H1 (cell line): ENCODE measurements around the gene WDFY3.

Experiments used
- FOSL1 ChIP-seq: IDR thresholded peaks from 2 replicates; pipeline ENCODE4 v1.6.1; 2011; ENCODE audit warnings: mild to moderate bottlenecking, low read depth, low read length, moderate library complexity; ENCODE audit not compliant: insufficient read depth
- POLR2AphosphoS5 ChIP-seq: IDR thresholded peaks from 2 replicates; pipeline ENCODE4 v1.6.1; 2011; ENCODE audit warnings: low read depth, low read length
- SUZ12 ChIP-seq: fragments of 200-600 bp; sonication (generic); IDR thresholded peaks from 2 replicates; pipeline ENCODE4 v1.6.1; 2012; ENCODE audit warnings: mild to moderate bottlenecking, inconsistent platforms, low read length, moderate library complexity, mixed read lengths
- TF ChIP-seq, protein P1 (sequence below), 3 experiments: IDR thresholded peaks; 1 replicate in 2 of 3; 2 replicates in 1 of 3; pipeline versions ENCODE4 v1.5.1 to v1.6.1; 2011; ENCODE audit warnings: low read length in 3 of 3, mild to moderate bottlenecking in 3 of 3, inconsistent platforms in 2 of 3, low read depth in 1 of 3, moderate library complexity in 1 of 3; ENCODE audit not compliant: insufficient read depth in 1 of 3; ENCODE audit errors: control extremely low read depth in 1 of 3

DNA sequence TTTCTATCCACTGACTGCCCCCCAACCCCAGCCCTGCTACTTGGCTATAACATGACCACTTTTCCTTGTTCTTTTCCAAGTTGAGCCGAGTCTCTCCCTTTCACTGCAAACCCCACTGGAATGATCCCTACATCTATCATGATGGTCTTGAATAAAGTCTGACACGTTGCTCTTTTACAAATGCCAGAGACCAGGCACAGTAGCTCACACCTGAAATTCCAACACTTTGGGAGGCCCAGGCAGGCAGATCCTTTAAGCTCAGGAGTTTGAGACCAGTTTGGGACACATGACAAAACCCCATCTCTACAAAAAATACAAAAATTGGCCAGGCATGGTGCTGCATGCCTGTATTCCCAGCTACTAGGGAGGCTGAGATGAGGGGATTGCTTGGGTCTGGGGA lies 100.9 kb downstream of the WDFY3 start:
- TF ChIP-seq FOSL1 = no peak
- TF ChIP-seq, protein P1, sequence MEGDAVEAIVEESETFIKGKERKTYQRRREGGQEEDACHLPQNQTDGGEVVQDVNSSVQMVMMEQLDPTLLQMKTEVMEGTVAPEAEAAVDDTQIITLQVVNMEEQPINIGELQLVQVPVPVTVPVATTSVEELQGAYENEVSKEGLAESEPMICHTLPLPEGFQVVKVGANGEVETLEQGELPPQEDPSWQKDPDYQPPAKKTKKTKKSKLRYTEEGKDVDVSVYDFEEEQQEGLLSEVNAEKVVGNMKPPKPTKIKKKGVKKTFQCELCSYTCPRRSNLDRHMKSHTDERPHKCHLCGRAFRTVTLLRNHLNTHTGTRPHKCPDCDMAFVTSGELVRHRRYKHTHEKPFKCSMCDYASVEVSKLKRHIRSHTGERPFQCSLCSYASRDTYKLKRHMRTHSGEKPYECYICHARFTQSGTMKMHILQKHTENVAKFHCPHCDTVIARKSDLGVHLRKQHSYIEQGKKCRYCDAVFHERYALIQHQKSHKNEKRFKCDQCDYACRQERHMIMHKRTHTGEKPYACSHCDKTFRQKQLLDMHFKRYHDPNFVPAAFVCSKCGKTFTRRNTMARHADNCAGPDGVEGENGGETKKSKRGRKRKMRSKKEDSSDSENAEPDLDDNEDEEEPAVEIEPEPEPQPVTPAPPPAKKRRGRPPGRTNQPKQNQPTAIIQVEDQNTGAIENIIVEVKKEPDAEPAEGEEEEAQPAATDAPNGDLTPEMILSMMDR (IDR thresholded peaks at IDR 0.05; ENCODE audit: control extremely low read depth in 1 of 3, insufficient read depth in 1 of 3, low read depth in 1 of 3, low read length in 3 of 3) = no peak
- no peak for TF ChIP-seq SUZ12
- TF ChIP-seq POLR2AphosphoS5 = no peak
